A673 (cell line): ENCODE data around the gene LRBA.

ENCODE experiments used
- EZH2 ChIP-seq: fragments of 200-600 bp; sonication (generic); IDR thresholded peaks from 2 replicates; pipeline ENCODE4 v1.6.1; 2017; ENCODE audit warnings: borderline replicate concordance, low read depth, mild to moderate bottlenecking, mixed read lengths, antibody characterized with exemption, low read length; ENCODE audit not compliant: poor library complexity, severe bottlenecking
- TF ChIP-seq, protein P1 (sequence below): fragments of 300-800, 200-600 bp; sonication (generic); conservative IDR thresholded peaks from 2 replicates; pipeline ENCODE4 v1.5.1; 2017; ENCODE audit warnings: low read depth, mild to moderate bottlenecking, antibody characterized with exemption, low read length, moderate library complexity, mixed read lengths

DNA sequence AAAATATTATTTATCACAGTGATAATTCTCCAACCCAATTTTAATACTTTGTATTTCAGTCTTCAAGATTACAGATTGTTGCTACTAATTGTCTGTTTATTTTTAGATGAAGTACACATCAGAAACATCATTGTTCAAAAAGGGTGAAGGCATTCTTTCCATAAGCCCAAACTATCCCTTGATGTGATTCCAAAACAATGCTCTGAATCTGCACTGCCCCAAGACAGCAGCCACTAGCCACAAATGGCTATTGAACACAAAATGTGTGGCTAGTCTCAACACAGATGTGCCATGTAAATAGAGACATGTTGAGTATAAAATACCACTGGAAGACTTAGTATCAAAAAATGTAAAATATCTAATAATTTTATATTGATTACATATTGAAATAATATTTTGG lies 583.9 kb downstream of the LRBA start:
- TF ChIP-seq, protein P1, sequence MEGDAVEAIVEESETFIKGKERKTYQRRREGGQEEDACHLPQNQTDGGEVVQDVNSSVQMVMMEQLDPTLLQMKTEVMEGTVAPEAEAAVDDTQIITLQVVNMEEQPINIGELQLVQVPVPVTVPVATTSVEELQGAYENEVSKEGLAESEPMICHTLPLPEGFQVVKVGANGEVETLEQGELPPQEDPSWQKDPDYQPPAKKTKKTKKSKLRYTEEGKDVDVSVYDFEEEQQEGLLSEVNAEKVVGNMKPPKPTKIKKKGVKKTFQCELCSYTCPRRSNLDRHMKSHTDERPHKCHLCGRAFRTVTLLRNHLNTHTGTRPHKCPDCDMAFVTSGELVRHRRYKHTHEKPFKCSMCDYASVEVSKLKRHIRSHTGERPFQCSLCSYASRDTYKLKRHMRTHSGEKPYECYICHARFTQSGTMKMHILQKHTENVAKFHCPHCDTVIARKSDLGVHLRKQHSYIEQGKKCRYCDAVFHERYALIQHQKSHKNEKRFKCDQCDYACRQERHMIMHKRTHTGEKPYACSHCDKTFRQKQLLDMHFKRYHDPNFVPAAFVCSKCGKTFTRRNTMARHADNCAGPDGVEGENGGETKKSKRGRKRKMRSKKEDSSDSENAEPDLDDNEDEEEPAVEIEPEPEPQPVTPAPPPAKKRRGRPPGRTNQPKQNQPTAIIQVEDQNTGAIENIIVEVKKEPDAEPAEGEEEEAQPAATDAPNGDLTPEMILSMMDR = no peak
- no peak for TF ChIP-seq EZH2
